SU-DHL-6 (cell line): ENCODE results near the gene SEC14L1.

ENCODE experiments used
- EZH2phosphoT487 ChIP-seq: fragments of 200-600 bp; sonication (generic), shearing (Covaris generic); conservative IDR thresholded peaks from 2 replicates; pipeline ENCODE4 v1.6.1; 2018; ENCODE audit warnings: mild to moderate bottlenecking, antibody characterized with exemption, low read length, moderate library complexity, mixed read lengths
- TF ChIP-seq, protein P1 (sequence below): fragments of 200-600 bp; sonication (generic); IDR thresholded peaks from one replicate; pipeline ENCODE4 v1.5.1; 2017; ENCODE audit warnings: antibody characterized with exemption, mild to moderate bottlenecking, low read length, moderate library complexity; ENCODE audit not compliant: insufficient read depth, poor library complexity, severe bottlenecking

DNA sequence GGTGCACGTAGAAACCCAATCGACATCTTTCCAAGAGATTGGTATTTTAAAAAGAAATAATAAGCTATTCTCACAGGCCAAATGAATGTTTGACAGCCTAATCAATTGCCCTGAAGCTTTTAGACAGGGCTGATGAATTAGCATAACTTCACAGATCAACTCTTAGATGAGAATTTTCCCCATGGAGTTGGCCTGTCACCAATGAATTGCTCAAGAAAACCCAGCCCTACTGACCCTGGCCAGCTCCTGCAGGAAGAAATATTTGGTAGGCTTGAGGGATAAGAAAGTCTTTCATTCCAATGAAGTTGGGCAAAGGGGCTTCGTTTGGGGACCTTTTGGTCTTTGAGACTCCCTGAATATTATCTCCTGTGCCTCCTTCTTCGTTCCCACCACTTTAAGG is 23.4 kb upstream of the SEC14L1 start:
- TF ChIP-seq, protein P1, sequence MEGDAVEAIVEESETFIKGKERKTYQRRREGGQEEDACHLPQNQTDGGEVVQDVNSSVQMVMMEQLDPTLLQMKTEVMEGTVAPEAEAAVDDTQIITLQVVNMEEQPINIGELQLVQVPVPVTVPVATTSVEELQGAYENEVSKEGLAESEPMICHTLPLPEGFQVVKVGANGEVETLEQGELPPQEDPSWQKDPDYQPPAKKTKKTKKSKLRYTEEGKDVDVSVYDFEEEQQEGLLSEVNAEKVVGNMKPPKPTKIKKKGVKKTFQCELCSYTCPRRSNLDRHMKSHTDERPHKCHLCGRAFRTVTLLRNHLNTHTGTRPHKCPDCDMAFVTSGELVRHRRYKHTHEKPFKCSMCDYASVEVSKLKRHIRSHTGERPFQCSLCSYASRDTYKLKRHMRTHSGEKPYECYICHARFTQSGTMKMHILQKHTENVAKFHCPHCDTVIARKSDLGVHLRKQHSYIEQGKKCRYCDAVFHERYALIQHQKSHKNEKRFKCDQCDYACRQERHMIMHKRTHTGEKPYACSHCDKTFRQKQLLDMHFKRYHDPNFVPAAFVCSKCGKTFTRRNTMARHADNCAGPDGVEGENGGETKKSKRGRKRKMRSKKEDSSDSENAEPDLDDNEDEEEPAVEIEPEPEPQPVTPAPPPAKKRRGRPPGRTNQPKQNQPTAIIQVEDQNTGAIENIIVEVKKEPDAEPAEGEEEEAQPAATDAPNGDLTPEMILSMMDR: no peak
- no peak for TF ChIP-seq EZH2phosphoT487
